ENCODE measurements around the gene ATOH7. TPM values are rescaled to one million over a fixed set of nuclear protein-coding genes. Genes with fewer than 3 reads are reported as not detected.

ATOH7 gene
- total and polyA plus RNA-seq, 9 of the 15 experiments (the other 6 are each of a cell fraction or from before 2014, with no cell fraction given) = not detected

- Histone ChIP-seq H3K9ac (ENCODE audit: insufficient read depth in 1 of 2, low read depth in 2 of 2, low read length in 2 of 2) (no peak overlapping the region), H3K27me3 (ENCODE audit: control insufficient read depth in 2 of 2, insufficient read depth in 2 of 2, low read length in 2 of 2) (peaks cover 32 to 35% of the 10 kb centered on the region in 2 experiments), H3K4me3 (no peak overlapping the region), H3K4me2 (ENCODE audit: insufficient read depth, low read length) (no peak overlapping the region), H2AFZ (ENCODE audit: low read depth, low read length) (no peak overlapping the region), H3K4me1 (replicated peaks in 1 of 2; ENCODE audit: control insufficient read depth in 2 of 2, insufficient read depth in 2 of 2, low read length in 2 of 2) (no peaks in the 10 kb centered on the region; a peak in 1 of 5 replicates), H4K20me1 (replicated peaks; ENCODE audit: control insufficient read depth, insufficient read depth, low read length) (0 out of 2 replicates have a peak, but pooled peaks cover 3% of the 10 kb centered on the region), H3K36me3 (ENCODE audit: control insufficient read depth, insufficient read depth, low read length) (no peaks in the 10 kb centered on the region), H3K79me2 (ENCODE audit: control insufficient read depth, insufficient read depth, low read length) (no peaks in the 10 kb centered on the region), H3K9me3 (replicated peaks; ENCODE audit: control insufficient read depth, insufficient read depth, low read depth, low read length) (no peaks in the 10 kb centered on the region), H3K27ac (ENCODE audit: extremely low read depth, low read depth, low read length) (no peak overlapping the region), H3K9me1 (ENCODE audit: control insufficient read depth, insufficient read depth, low read length) (no peaks in the 10 kb centered on the region)
- DNase-seq (ENCODE audit: extremely low read depth in 1 of 4, low spot score in 3 of 4) (no peak), ATAC-seq (no peak), FAIRE-seq (no peak)
- in situ Hi-C loops (cut with MboI) = loop anchor here (5.0 to 10.0 kb wide), 2 partner anchors 91 to 683 kb away; no protein-coding TSS in a partner anchor
- BruUV-seq (replicated peaks) = no TSS peak
- TF ChIP-seq E2F5 (CRISPR knock-in tag; IDR thresholded peaks at IDR 0.05) (no peak), ILF3 (IDR thresholded peaks at IDR 0.05; ENCODE audit: borderline replicate concordance) (no peak), HNRNPL (IDR thresholded peaks at IDR 0.05; ENCODE audit: low read depth, low read length) (no peak), CAMTA2 (CRISPR knock-in tag; conservative IDR thresholded peaks at IDR 0.05) (no peak), GTF2B (IDR thresholded peaks at IDR 0.05; ENCODE audit: extremely low read depth, insufficient read length) (no peak), KAT8 (IDR thresholded peaks at IDR 0.05; ENCODE audit: low read depth) (no peak), POLR2AphosphoS2 (IDR thresholded peaks at IDR 0.05; ENCODE audit: low read length) (no peak), PRMT5 (CRISPR knock-in tag; IDR thresholded peaks at IDR 0.05) (no peak)
- POLR2A ChIA-PET = no interaction called here
- intact Hi-C loops (cut with micrococcal nuclease) = loop anchor here (1.0 to 2.0 kb wide), 4 partner anchors 91 to 685 kb away; partner anchors contain the start of genes HNRNPH3 and PBLD
- CTCF ChIA-PET (ENCODE audit: low intra/inter-chr PET ratio) = interaction anchor here (1.6 kb wide), 1 partner anchor 91 kb away, joined by 4 read pairs; no protein-coding TSS in a partner anchor
- 0% methylated on average over 1 of the region's 1 CpG for WGBS (ENCODE audit: insufficient coverage, low coverage, missing lambda C conversion rate)
Observed at GRCh38 chr10:68211669-68212068, 20.2 kb downstream of the ATOH7 start.

Data from K562 (cell line).